Brain microvascular endothelial cell (primary cell): ENCODE data around the gene SPSB2.

Experiments used
- DNase-seq: peaks from one replicate; pipeline ENCODE4 v3.0.0-alpha.2; 2020
- H3K27ac ChIP-seq: fragments of 250-450 bp; sonication (Bioruptor Pico); 2 replicates; pipeline ENCODE4 v1.5.1; 2020; ENCODE audit warnings: mild to moderate bottlenecking, moderate library complexity
- H3K27me3 ChIP-seq: fragments of 250-450 bp; sonication (Bioruptor Pico); replicated peaks from 2 replicates; pipeline ENCODE4 v1.5.1; 2020; ENCODE audit warnings: mild to moderate bottlenecking
- H3K36me3 ChIP-seq: fragments of 250-450 bp; sonication (Bioruptor Pico); replicated peaks from 2 replicates; pipeline ENCODE4 v1.5.1; 2020; ENCODE audit warnings: mild to moderate bottlenecking
- H3K4me3 ChIP-seq: 2 replicates; pipeline ENCODE4 v1.5.1; 2011; ENCODE audit warnings: low read depth, mild to moderate bottlenecking, control low read depth, low read length, moderate library complexity
- in situ Hi-C: cut with HindIII; loops from 2 replicates; pipeline ENCODE4 v1.10.0; 2017; ENCODE audit warnings: low sequenced_read_pairs, low pct_ligation_motif_present
- TF ChIP-seq, protein P1 (sequence below): IDR thresholded peaks from 2 replicates; pipeline ENCODE4 v1.5.1; 2011; ENCODE audit warnings: low read depth, mild to moderate bottlenecking, moderate library complexity, low read length, control low read depth, inconsistent platforms; ENCODE audit errors: missing control alignments

SPSB2 gene

GRCh38 chr12:6842075-6842474, 31.0 kb downstream of the SPSB2 start:
- DNase-seq: no peak
- Histone ChIP-seq H3K4me3 (no peak overlapping the region), H3K27me3 (no peaks in the 10 kb centered on the region), H3K27ac (no peak overlapping the region), H3K36me3 (peaks cover 69% of the 10 kb centered on the region)
- TF ChIP-seq, protein P1, sequence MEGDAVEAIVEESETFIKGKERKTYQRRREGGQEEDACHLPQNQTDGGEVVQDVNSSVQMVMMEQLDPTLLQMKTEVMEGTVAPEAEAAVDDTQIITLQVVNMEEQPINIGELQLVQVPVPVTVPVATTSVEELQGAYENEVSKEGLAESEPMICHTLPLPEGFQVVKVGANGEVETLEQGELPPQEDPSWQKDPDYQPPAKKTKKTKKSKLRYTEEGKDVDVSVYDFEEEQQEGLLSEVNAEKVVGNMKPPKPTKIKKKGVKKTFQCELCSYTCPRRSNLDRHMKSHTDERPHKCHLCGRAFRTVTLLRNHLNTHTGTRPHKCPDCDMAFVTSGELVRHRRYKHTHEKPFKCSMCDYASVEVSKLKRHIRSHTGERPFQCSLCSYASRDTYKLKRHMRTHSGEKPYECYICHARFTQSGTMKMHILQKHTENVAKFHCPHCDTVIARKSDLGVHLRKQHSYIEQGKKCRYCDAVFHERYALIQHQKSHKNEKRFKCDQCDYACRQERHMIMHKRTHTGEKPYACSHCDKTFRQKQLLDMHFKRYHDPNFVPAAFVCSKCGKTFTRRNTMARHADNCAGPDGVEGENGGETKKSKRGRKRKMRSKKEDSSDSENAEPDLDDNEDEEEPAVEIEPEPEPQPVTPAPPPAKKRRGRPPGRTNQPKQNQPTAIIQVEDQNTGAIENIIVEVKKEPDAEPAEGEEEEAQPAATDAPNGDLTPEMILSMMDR: no peak
- in situ Hi-C loops: no loop called here

GRCh38 chr12:6840761-6841515, 32.2 kb downstream of the SPSB2 start, which contains the start of gene GNB3:
GNB3 (plus strand) TSS chr12:6840925; CDS start chr12:6841288, 363 bp downstream.
- TF ChIP-seq, protein P1: no peak
- Histone ChIP-seq H3K27ac (no peak within 1 kb of the TSS), H3K27me3 (no peaks in the 10 kb centered on the region), H3K36me3 (peaks cover 71% of the 10 kb centered on the region), H3K4me3 (no peak within 1 kb of the TSS)
- DNase-seq: no peak
- in situ Hi-C loops: no loop called here

DNA sequence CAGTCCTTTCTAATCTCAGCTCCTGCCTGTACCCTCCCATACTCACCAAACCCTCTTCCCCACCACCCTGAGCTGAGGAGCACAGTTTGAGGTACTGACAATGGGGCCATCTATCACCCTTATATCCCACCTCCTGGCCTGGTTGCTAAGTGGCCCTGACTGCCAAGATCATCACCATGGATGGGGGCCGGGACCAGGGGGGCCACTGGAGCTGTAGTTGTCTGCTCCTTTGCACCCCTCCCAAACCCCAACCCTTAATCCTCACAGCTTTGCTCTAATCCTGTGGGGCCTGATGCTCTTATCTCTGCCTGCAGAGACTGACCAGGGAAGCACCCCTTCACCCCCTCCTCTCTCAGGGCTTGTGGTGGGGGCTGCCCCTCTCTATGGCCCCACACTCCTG, 32.8 kb downstream of the SPSB2 start:
- Histone ChIP-seq H3K4me3 (no peak overlapping the region), H3K27ac (no peak overlapping the region), H3K27me3 (no peaks in the 10 kb centered on the region), H3K36me3 (peaks cover 69% of the 10 kb centered on the region)
- TF ChIP-seq, protein P1: no peak
- DNase-seq: no peak
- in situ Hi-C loops: no loop called here

- no peak overlapping the region for H3K4me3 ChIP-seq
- in situ Hi-C loops: no loop called here
- H3K27ac ChIP-seq: no peak overlapping the region
- DNase-seq: no peak
- TF ChIP-seq, protein P1: no peak
- H3K27me3 ChIP-seq: no peaks in the 10 kb centered on the region
- H3K36me3 ChIP-seq: peaks cover 62% of the 10 kb centered on the region
These were observed 33.5 kb downstream of the SPSB2 start for GRCh38 chr12:6839482-6840201.

GRCh38 chr12:6838854-6839253, 34.2 kb downstream of the SPSB2 start:
- TF ChIP-seq, protein P1: no peak
- DNase-seq: no peak
- in situ Hi-C loops: no loop called here
- H3K27me3 ChIP-seq: no peaks in the 10 kb centered on the region
- no peak overlapping the region for H3K4me3 ChIP-seq
- H3K36me3 ChIP-seq: peaks cover 64% of the 10 kb centered on the region
- H3K27ac ChIP-seq: no peak overlapping the region
